Measurements from ENCODE around the gene STX11.
A peak's percentile ranks its signal among the peaks of the same experiment; 100 is the strongest.
"Not testable (repeated sequence)": the region's sequence is repeated elsewhere in the genome, so short reads cannot be mapped to it uniquely, and the experiment has no call there.

The STX11 gene

GRCh38 chr6:144129469-144129868 lies 20.8 kb upstream of the STX11 start:
- H3K4me3 ChIP-seq (replicated peaks in 1 of 2; ENCODE audit: low read depth in 2 of 2, low read length in 2 of 2) = no peak overlapping the region
- DNase-seq (ENCODE audit: low read depth in 2 of 2) = no peak
- TF ChIP-seq CTCF (IDR thresholded peaks at IDR 0.05; ENCODE audit: low read depth, low read length) = no peak

GRCh38 chr6:144131248-144131709 lies 19.0 kb upstream of the STX11 start:
- no peak for TF ChIP-seq CTCF (IDR thresholded peaks at IDR 0.05; ENCODE audit: low read depth, low read length)
- H3K4me3 ChIP-seq (replicated peaks in 1 of 2; ENCODE audit: low read depth in 2 of 2, low read length in 2 of 2) = no peak overlapping the region
- peak; percentile 51 to 89 for DNase-seq (ENCODE audit: low read depth in 2 of 2)

- not testable (repeated sequence) for DNase-seq (ENCODE audit: low read depth in 2 of 2); H3K4me3 ChIP-seq (replicated peaks in 1 of 2; ENCODE audit: low read depth in 2 of 2, low read length in 2 of 2)
Observed at GRCh38 chr6:144132167-144132690, 18.1 kb upstream of the STX11 start.

- no peak overlapping the region for H3K4me3 ChIP-seq (replicated peaks in 1 of 2; ENCODE audit: low read depth in 2 of 2, low read length in 2 of 2)
- no peak for TF ChIP-seq CTCF (IDR thresholded peaks at IDR 0.05; ENCODE audit: low read depth, low read length)
- DNase-seq (ENCODE audit: low read depth in 2 of 2) = no peak
Observed at GRCh38 chr6:144133225-144133821, 17.0 kb upstream of the STX11 start.

GRCh38 chr6:144134176-144134575 lies 16.1 kb upstream of the STX11 start:
- DNase-seq (ENCODE audit: low read depth in 2 of 2) = peak in 1 of 2 donors; percentile 49
- TF ChIP-seq CTCF (IDR thresholded peaks at IDR 0.05; ENCODE audit: low read depth, low read length) = no peak
- no peak overlapping the region for H3K4me3 ChIP-seq (replicated peaks in 1 of 2; ENCODE audit: low read depth in 2 of 2, low read length in 2 of 2)

GRCh38 chr6:144134737-144135136 lies 15.6 kb upstream of the STX11 start:
- TF ChIP-seq CTCF (IDR thresholded peaks at IDR 0.05; ENCODE audit: low read depth, low read length) = no peak
- no peak overlapping the region for H3K4me3 ChIP-seq (replicated peaks in 1 of 2; ENCODE audit: low read depth in 2 of 2, low read length in 2 of 2)
- peak in 1 of 2 donors; percentile 61 for DNase-seq (ENCODE audit: low read depth in 2 of 2)

- DNase-seq (ENCODE audit: low read depth in 2 of 2) = no peak
- no peak for TF ChIP-seq CTCF (IDR thresholded peaks at IDR 0.05; ENCODE audit: low read depth, low read length)
Observed at GRCh38 chr6:144138542-144138941, 11.8 kb upstream of the STX11 start.

More at GRCh38 chr6:144138542-144138941, 11.8 kb upstream of the STX11 start:
- no peak overlapping the region for H3K4me3 ChIP-seq (replicated peaks in 1 of 2; ENCODE audit: low read depth in 2 of 2, low read length in 2 of 2)

Measured in cardiac fibroblast (primary cell).